CD4-positive, alpha-beta T cell treated with Interleukin-4 for 1 hour (primary cell): ENCODE results near the gene RPS27A.
A peak's percentile ranks its signal among the peaks of the same experiment; 100 is the strongest.
"Not testable (repeated sequence)": the region's sequence is repeated elsewhere in the genome, so short reads cannot be mapped to it uniquely, and the experiment has no call there.

Experiments used
- DNase-seq, 2 donors: peaks; one replicate each; pipeline ENCODE4 v3.0.0-alpha.2; 2020 to 2022

Gene RPS27A

DNA sequence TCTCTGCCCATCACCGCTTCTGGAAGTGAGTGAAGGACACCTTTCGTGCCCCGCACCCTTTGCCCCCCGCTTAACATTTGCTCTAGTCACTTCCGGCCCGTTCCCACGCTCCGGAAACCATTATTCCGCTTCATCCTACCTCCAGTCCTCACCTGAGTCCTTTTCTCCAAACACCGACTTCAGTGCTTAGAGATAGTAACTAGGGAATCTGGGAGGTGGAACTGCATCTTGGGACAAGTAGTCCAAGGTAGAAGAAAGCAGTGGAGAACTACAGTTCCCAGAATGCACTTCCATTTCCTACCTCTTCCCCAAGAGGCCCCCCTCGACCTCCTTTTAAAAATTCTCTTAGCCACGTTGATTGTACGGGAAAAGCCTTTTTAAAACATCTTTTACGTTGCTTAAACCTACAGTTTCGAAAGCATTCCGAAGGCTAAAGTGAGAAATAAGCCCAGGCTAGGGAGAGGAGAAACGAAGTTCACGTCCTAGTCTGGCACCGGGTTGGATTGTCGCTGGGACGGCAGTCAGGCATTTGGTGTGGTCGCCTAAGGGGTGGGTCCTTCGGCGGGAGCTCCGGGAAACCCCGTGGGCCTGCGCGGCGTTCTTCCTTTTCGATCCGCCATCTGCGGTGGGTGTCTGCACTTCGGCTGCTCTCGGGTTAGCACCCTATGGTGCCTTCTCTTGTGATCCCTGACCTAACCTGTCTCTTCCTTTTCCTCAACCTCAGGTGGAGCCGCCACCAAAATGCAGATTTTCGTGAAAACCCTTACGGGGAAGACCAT, at the start of gene RPS27A, which contains the start of gene CLHC1:
RPS27A (plus strand) TSS at position 605 of the 779 bp plus-strand sequence; CDS start at position 742, 137 bp downstream.
CLHC1 (minus strand) TSS at position 210 of the 779 bp plus-strand sequence. CDS start 9,882 bp downstream, outside the sequence.
- DNase-seq: peak; percentile 92 to 95

DNA sequence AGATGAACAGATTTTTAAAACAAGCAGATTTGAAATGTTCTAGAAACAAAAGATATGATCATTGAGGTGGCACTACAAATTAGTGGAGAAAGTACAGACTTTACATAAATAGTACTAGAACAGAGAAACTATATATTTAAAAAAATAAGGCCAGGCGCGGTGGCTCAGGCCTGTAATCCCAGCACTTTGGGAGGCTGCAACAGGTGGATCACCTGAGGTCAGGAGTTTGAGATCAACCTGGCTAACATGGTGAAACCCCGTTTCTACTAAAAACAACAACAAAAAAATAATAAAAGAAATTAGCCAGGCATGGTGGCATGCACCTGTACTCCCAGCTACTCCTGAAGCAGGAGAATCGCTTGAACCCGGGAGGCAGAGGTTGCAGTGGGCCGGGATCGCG, 45.7 kb upstream of the RPS27A start:
- DNase-seq: not testable (repeated sequence)

DNA sequence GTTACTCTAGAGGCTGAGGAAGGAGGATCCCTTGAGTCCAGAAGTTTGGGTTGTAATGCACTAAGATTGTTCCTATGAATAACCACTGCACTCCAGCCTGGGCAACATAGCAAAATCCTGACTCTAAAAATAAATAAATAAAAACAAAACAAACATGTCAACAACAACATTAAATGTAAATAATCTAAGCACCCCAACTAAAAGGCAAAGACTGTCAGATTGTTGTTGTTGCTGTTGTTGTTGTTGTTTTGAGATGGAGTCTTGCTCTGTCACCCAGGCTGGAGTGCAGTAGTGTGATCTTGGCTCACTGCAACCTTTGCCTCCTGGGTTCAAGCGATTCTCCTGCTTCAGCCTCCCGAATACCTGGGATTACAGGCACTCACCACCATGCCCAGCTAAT, 40.6 kb upstream of the RPS27A start:
- not testable (repeated sequence) for DNase-seq

DNA sequence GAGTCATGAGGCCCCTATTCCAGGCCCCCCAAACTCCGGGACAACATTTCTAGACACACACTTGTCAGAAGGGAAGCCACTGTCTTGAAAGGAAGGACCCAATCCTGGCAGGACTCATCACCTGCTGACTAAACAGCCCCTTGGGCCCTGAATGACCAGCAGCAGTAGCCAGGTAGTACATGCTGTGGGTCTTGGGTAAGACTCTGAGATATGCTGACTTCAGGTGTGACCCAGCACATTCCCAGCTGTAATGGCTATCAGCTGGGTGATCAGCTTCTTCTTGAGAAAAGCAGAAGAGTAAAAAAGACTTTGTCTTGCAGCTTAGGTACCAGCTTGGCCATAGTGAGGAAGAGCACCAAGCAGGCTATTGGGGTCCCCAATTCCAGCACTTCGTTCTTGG, 36.0 kb upstream of the RPS27A start:
- DNase-seq: no peak

DNA sequence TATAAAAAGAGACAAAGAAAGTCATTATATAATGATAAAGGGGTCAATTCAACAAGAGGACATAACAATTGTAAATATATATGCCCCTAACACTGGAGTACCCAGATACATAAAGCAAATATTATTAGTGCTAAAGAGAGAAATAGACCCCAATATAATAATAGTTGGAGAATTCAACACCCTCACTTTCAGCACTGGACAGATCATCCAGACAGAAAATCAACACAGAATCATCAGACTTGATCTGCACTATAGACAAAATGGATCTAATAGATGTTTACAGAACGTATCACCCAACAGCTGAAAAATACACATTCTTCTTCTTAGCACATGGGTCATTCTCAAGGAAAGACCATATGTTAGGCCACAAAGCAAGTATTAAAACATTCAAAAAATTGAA, 32.1 kb upstream of the RPS27A start:
- DNase-seq: no peak

DNA sequence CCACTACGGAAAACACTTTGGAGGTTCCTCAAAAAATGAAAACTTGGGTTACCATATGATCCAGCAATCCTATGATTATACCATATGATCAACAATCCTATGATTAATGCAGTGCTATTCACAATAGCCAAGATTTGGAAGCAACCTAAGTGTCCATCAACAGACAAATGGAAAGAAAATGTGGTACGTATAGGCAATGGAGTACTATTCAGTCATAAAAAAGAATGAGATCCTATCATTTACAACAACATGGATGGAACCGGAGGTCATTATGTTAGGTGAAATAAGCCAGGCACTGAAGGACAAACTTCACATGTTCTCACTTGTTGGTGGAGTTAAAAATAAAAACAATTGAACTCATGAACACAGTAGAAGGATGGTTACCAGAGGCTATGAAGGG, 28.0 kb upstream of the RPS27A start:
- no peak for DNase-seq

DNA sequence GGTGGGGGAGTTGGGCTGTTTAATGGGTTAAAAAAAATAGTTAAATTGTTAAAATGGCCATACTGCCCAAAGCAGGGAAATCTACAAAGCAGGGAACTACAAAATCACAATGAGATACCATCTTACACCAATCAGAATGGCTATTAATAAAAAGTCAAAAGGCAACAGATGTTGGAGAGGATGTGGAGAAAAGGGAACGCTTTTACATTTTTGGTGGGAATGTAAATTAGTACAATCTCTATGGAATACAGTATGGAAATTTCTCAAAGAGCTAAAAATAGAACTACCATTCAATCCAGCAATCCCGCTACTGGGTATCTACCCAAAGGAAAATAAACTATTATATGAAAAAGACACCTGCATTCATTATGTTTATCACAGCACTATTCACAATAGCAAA, 27.5 kb upstream of the RPS27A start:
- no peak for DNase-seq

DNA sequence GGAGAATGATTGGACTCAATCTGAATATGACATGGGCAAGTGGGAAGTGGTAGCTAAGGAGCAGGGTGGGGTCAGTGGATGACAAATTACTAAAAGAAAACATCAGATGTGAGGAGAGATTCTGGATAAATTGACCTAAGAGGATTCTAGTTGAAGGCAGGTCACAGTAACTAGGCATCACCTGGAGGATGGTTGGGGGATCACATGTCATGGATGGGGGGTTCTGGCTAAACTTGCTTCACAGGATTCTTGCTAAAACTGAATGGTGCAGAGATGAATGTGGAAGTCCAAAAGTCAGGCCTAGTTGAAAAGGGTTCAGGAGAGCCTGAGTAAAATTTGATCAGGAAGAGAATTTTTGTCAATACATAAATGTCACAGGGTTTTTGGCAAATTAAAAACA, 18.7 kb upstream of the RPS27A start:
- DNase-seq: no peak

DNA sequence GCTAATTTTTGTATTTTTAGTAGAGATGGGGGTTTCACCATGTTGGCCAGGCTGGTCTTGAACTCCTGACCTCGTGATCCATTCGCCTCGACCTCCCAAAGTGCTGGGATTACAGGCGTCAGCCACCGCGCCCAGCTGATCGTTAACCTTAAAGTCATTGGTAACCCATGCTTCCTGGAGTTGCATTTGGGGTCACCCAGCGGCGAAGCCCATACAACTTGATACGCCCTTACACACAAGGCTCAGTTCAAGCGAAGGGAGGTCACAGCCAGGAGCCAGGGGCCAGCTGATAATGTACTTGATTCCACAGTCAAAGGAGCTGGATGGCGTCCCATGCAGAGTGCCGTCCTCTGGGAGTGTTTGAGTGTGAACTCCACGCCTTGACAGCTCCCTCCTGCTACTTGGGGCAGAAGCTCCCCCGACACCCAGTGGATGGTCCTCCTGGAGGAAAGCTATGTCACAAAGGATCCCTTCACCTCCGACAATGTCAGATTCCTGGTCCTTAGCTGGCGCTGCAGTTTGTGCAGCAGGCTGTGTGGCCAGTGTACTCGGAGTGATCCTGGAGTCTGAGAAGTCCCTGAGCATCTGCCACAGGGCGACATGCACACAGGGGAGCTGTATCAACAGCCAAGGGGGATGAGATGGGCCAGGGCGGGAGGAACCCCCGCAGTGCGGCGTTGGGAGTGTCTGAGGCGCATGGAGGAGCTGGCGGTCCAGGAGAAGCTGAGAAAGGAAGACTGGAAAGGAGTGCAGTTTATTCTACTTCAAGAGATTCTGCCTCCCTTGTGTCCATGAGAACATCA, 8.3 kb upstream of the RPS27A start:
- no peak for DNase-seq

DNA sequence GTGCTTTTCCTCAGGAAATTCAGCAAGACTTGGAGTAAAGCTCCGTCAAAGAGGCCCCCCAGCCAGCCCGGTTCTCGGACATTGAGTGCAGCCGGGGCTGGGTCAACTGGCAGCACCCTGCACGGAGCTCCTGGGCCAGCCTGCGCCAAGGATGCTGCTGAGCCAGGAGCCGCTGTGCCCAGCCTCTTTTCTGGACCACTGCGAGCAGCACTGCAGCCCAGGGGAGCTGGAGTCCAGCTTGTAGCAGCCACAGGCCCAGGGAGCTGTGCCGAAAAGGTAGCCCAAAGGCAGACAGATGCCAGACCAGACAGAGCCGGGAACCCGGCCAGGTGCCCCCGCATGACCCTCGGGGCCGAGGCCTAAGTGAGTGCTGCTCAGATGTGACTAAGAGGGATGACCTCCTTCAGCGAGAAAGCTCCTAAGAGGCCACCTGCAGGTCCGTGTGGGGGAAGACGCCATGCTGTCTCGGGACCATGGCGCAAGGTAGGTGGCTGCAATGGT, 7.7 kb upstream of the RPS27A start:
- no peak for DNase-seq

DNA sequence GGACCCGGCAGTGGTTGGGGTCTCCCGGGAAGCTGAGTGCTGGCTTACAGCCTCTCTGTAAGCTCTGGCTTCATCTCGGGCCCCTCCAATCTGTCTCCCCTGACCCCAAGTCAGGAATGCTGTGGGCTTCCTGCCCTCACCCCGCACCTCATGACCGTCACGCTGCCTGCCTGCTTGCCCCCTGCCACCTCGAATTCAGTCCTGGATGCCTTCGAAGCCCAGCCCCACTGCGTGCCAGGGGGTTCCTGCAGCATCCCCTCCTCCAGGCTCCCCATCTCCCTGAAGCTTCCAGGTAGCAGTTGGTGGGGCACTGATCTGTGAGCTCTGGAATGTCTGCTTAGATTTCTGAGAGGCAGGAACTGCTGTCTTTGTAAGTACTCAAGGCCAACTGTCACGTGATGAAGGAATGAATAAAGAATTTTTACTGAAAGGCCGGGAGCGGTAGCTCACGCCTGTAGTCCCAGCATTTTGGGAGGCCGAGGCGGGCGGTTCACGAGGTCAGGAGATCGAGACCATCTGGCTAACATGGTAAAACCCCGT, 6.9 kb upstream of the RPS27A start:
- DNase-seq: no peak

DNA sequence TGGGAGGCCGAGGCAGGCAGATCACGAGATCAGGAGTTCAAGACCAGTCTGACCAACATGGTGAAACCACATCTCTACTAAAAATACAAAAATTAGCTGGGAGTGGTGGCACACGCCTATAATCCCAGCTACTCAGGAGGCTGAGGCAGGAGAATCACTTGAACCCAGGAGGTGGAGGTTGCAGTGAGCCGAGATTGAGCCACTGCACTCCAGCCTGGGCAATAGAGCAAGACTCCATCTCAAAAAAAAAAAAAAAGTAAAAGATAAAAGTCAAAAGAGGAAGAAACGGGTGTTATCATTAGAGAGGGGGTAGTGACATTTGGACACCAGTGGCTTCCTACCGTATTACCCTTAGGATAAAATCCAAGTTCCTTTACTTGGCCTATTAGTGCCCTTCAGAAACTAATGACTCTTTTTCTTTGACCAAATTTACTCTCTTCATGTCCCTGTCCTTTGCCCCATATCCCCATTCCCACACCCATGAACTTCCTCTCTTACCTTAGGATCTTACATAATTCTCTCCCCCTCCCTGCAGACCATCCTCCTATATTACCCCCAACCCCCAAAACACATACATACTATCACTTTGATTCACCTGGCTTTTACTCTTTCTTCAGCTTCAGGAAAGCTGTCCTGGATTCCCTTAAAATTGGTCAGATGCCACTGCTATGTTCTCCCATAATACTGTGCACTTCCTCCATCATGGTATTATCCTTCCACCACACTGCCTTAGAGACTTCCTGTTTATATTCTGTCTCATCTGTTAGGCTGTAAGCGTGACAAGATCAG, 4.9 kb upstream of the RPS27A start:
- not testable (repeated sequence) for DNase-seq

DNA sequence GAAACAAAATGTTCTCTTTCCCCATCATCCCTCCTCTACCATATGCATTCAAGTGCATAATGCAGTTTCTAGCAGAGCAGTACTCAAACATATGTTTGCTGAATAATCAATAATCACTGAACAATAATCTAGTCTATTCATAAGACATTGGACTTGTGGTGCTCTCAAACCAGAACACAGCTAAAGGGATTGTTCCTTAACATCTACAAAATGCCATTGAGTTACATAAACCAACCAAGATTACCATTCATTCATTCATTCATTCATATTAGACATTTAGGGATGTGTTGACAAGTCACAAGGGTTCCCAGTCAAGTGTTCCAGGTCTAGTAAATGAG, 4.3 kb upstream of the RPS27A start:
- DNase-seq: no peak

DNA sequence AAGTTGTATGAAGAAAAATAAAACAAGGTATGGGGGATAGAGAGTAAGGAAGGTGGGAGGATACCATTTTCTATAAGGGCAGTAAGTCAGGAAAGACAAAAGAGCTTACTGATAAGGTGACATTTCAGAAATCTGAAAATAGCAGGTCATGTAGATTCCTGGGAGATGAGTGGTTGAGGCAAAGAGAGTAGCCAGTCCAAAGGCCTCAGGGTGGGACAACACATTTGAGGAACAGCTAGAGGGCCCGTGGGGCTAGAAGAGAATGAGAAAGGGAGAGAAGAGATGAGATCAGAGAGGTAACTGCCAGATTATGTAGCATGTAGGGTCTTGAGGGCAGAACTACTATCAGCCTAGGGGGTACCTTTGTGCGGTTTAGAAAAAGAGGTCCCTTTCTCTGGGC, 3.3 kb upstream of the RPS27A start:
- no peak for DNase-seq

DNA sequence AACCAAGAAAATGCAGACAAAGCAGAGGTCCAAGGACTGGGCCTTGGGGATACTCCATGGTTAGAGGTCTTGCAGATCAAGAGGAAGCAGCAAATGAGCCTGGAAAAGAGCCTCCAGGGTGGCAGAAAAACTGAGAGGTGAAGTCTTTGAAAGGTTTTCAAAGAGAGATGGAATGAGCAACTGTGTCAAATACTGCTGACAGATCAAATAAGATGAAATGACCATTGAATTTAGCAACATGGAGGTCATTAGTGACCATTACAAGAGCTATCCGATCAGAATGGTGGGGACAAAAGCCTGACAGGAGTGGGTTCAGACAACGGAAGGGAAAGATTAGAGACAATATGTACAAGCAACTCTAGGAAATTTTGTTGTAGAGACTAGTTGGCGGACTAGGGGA, 1.9 kb upstream of the RPS27A start:
- DNase-seq: no peak

DNA sequence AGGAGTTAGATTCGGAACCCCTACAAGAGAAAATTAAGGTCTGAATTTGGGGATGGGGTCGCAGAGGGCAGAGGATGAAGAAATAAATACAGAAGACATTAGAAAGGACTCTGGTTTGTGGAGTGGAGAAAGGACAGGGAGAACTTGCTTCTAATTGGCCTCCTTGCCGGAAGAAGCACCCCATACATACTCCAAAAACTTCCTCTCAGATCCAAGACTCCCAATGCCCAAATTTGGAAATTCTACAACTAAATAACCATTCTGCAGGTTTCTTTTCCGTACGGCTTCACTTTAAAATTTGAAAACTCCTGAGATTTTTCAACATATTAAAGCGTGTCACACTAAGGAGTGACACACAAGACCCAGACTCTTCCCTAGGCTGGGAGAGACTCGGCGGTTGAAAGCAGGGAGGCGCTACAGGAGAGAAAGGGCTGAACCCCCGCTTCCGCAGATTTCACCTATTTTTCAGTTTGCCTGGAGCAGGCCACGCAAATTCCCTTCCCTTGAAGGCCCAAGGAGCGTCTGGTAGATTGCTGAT, 873 bp upstream of the RPS27A start:
- no peak for DNase-seq

DNA sequence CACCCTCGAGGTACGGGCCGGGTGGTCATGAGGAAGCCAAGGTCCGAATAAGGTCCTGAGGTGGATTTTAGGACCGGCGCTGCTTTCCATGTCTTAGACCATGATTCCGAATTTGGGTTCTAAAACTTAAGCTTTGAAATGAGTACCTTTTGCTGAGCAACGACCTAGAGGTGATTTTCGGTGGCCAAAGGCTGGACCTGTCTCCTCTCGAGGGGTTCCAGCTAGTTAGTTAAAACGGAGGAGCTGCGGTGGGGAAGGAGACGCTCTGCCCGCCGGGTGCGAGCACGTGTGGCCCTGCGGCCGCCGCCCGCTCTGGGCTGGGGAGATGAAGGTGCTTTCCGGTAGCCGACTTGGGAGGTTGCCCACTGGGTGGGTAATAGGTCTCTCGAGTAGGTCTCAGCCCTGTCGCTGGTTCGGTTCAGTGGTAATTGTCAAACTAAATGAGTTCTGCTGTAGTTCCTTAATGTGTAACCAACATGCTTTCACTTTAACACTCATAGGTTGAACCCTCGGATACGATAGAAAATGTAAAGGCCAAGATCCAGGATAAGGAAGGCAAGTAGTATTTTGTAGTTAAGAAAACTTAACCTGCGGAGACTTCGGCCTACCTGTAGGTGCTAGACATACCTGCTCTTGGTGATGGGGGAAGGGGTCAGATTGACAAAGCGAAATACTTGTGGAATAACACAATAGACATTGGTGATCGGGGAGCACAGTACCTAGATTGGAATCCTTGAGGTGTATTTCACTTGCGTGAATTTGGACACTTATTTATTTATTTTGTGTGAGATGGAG, 572 bp downstream of the RPS27A start:
- DNase-seq: peak; percentile 68 to 74

DNA sequence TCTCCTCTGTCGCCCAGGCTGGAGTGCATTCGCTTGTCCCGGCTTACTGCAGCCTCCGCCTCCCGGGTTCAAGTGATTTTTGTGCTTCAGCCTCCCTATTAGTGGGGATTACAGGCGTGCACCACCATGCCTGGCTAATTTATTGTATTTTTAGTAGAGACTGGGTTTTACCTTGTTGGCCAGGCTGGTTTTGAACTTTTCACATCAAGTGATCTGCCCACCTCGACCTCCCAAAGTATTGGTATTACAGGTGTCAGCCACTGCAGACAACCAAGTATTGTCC, 1.1 kb downstream of the RPS27A start:
- no peak for DNase-seq

DNA sequence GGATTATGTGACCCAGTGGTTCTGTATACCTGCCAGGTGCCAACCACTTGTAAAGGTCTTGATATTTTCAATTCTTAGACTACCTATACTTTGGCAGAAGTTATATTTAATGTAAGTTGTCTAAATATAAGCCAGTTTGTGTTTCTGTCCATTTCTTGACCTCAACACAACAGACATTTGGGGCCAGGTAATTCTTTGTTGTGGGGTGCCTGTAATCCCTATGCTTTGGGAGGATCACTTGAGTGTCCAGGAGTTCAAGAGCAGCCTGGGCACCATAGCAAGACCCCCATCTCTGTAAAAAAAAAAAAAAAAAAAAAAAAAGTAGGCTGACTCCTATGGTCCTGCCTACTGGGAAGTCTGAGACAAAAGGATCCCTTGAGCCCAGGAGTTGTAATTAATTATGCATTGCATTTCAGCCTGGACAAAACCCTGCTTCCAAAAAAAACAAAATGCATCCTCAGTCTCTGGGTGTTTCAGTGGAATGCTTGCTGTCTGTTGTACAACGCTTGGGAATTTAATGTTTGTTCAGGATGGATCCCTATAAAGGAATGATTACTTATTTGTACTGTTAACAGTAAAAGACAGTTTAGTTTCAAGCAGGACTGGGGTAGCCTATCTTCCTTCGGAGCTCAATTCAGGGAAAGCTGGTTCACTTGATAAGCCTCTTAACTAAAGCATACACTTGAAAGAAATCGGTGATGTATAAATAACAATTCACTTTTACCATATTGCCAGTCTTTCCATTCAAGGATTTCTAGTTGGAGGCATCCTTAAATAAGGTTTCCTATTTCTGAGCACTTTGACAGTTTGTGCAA, 3.4 kb downstream of the RPS27A start:
- DNase-seq: no peak

DNA sequence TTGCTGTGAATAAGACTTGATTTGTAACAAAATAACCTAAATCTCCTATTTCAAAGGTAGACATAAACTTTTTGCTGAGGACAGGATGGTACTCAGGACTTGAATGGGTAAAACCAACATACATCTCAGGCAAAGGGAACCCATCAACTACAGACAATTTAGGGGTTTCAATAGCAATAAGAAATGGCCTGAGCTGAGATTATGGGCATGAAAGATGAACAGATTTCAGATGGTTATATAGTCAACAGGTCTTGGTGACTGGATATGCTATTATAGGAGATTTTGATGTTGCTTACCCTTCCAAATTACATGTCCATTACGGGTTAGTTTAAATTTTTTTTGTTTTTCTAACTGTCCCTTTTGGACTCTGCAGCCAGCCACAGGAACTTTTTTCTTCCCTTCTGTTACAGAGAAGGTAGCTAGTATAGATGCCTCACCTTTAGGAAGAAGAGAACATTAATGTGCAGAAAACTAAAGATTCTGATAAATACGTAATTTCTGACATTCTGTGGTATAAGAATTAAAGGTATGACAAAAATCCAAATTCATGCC, 4.6 kb downstream of the RPS27A start:
- DNase-seq: no peak
